HG03280 (cell line): Measurements from ENCODE around the gene ANKRD61.
A peak's percentile ranks its signal among the peaks of the same experiment; 100 is the strongest.
"Not testable (repeated sequence)": the region's sequence is repeated elsewhere in the genome, so short reads cannot be mapped to it uniquely, and the experiment has no call there.

Experiments used
- ATAC-seq: cut with Tn5 transposase; IDR thresholded peaks from one replicate; pipeline ENCODE4 v1.9.1; 2021; ENCODE audit warnings: mild to moderate bottlenecking, moderate library complexity; ENCODE audit not compliant: unreplicated experiment

Gene ANKRD61

DNA sequence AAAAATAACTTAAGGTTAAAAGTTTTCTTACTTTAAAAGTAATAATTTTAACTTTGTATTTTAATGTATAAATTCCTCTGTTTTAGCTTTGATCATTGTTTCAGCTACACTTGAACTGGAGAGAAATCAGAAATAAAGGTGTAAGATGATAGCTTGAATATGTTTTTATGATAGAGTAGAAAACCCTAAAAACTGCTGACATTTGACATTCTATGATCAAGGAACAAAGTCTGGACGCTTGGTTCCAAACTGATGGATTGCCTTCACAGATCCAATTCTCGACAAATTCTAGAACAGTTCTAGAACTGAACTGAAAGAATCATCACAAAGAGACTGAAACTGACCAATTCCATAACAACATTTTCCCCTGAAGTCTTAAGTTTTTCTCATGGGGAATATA is at the start of gene ANKRD61:
TSS of gene ANKRD61 (plus strand) at position 389 of the 400 bp plus-strand sequence. CDS start at position 389, 0 bp downstream.
- ATAC-seq = no peak

DNA sequence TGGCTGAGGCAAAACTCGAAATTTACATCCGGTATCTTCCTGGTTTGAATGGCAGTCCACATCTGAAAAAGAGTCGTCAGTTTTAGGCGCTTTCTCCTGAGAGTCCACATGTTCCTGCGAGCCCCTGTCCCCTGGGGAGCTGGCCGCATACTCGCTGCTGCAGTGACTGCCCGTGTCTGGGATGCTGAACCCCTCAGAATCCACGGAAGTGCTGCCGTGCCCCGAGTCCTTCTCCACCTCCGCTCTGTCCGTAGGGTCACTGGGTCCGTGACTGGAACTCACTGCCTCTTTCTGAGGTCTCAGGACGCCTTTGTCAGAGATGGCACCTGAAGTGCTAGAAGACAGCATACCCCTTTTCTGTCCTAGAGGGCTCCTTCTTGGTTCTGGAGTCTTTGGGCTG is 44.1 kb upstream of the ANKRD61 start:
- not testable (repeated sequence) for ATAC-seq

DNA sequence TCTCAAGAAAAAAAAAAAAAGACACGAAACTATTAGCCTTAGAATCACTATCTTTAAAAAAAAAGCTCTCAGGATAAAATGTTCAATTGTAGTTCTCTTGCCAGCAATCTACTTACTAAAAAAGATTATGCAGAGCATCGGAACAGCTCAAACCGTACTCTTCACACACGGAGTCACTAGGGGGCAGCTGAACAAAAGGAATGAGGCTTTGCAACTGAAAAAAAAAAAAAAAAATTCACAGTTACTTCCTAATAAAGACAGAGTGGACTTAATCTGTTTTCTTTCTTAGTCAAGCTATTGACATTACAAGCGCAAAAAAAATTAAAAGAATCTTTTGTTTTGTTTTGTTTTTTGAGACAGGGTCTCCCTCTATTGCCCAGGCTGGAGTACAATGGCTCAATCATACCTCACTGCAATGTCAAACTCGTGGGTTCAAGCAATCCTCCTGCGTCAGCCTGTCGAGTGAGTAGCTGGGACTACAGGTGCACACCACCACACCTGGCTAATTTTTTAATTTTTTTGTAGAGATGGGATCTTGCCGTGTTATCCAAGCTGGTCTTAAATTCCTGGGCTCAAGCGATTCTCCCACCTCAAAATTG is 33.9 kb upstream of the ANKRD61 start:
- no peak for ATAC-seq

DNA sequence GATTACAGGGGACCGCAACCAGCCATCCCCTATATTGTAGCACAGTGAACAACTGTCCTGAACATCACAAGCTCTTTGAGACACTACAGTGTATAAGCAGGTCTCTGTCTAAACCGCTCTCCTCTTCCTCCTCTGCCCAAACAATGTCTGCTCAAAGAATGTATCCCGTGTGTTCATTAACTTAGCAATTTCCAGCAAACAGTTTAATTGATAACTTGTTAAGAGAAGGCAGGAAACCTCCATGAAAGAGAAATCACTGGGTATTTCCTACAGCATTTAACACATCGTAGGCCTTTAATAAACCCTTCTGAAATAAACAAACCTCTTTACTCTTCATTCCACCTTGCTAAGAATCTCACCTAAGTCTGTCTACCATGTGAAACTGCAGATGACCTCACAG is 23.8 kb upstream of the ANKRD61 start:
- no peak for ATAC-seq

DNA sequence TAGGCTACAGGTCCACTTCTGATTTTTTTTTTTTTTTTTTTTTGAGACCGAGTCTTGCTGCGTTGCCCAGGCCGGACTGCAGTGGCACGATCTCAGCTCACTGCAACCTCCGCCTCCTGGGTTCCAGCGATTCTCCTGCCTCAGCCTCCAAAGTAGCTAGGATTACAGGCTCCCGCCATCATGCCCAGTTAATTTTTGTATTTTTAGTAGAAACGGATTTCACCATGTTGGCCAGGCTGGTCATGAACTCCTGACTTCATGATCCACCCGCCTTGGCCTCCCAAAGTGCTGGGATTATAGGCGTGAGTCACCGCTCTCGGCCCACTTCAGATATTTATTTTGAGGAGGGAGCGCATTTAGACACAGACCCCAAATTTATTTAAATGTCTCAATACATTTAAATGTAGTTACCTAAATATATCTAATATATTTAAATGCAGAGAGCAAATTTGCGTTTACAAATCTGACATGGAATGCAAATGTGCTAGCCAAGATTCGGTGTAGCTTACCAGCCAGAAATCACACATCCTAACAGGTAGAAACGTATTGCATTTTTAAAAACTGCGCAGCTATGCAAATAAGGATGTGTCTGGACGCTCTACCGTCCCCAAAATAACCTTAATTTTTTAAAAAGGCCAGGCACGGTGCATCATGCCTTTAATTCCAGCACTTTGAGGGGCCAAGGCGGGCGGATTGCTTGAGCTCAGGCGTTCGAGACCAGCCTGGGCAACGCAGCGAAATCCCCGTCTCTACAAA is 23.2 kb upstream of the ANKRD61 start:
- ATAC-seq = not testable (repeated sequence)

DNA sequence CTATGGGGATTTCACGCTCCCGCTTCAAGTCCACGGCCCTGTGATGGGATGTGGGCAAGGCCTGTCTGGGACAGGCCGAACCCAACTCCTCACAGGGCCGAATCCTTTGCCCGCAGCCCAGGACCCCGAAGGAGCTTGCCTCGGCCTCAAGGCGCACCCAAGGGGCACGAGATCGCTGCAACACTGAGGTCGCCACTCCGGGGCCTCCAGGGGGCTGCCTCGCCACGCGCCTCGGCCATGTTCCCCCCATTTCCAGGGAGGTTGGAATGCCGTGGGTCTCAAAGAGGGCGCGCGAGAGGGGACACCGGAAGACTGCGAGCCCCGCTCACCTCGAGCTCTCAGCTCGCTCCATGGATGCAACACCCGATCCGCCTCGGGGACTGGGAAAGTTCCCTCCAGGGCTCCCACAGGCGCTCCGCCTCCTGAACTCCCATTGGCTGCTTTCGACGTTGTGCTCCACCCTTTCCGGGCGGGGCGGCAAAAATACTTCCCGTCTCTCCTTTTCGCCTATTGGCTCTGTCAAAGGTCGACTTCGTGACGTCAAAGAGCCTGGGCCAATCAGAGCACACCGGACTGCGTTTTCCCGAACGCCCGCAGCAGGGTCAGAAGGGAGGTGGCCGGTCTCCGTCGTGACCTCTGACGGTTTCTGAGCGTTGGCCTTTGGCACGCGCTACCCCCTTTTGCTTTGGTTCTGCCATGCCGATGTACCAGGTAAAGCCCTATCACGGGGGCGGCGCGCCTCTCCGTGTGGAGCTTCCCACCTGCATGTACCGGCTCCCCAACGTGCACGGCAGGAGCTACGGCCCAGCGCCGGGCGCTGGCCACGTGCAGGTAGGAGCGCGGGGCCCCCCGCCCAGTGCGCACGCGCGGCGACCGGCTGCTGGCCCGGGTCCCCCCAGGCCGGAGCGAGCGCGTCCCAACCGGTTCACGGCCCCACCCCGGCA is 22.2 kb upstream of the ANKRD61 start, which contains the start of the genes AIMP2 and PMS2:
TSS of gene AIMP2 (plus strand) at position 605 of the 944 bp plus-strand sequence. CDS start at position 697, 92 bp downstream.
TSS of gene PMS2 (minus strand) at position 382 of the 944 bp plus-strand sequence. CDS start at position 352, 30 bp downstream.
- peak; percentile 91 for ATAC-seq

DNA sequence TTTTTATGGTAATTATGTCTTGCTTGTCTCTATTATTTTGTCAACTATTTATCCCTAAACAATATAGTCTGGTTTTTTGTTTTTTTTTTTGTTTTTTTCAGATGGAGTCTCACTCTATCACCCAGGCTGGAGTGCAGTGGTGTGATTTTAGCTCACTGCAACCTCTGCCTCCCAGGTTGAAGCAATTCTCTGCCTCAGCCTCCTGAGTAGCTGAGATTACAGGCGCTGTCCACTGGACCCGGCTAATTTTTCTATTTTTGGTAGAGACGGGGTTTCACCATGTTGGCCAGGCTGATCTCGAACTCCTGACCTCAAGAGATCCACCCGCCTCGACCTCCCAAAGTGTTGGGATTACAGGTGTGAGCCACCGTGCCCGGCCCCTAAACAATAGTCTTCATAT is 20.8 kb upstream of the ANKRD61 start:
- ATAC-seq = not testable (repeated sequence)

DNA sequence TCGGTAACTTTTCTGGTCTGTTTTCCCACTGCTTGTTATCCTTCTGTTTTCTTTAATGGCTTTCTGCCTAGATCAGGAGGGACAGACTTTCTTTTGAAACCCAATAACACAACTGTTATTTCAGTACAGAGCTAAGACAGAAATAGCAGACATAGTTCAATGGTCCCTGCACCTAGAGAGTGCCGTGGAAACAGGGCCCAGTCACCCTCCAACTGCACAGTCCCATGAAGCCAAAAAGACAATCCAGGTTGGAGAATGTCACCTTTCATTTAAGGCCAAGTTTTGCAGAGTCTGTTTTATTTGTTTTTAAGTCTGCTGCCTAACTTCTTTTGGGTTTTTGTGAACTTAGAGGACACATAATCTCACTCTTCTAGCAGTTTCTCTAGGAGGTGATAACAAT is 19.6 kb upstream of the ANKRD61 start:
- ATAC-seq = no peak

DNA sequence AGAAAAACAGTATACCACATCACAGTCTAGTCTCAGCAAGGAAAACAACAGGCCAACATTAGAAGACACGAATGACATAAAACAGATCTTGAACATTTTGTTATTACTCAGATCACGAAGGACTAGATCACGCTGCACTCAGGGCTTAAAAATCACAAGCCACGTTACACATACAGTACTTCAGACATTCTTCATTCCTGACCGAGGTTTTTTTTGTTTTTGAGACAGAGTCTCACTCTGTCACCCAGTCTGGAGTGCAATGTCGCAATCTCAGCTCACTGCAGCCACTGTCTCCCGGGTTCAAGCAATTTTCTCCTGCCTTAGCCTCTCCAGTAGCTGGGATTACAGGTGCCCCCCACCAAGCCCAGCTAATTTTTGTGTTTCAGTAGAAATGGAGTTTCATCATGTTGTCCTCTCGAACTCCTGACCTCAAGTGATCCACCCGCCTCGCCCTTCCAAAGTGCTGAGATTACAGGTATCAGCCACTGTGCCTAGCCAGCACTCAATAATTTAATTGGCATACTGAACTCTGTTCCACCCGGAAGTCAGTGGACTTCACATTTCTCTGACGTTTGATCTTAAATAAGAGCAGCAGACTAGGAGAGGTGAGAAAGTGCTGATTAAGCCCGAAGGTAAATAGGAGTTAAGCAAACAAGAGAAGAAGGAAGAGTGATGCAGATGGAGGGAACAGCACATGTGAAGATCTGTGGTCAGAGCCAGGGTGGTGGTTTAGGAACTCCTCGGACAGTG is 18.6 kb upstream of the ANKRD61 start:
- ATAC-seq = no peak

DNA sequence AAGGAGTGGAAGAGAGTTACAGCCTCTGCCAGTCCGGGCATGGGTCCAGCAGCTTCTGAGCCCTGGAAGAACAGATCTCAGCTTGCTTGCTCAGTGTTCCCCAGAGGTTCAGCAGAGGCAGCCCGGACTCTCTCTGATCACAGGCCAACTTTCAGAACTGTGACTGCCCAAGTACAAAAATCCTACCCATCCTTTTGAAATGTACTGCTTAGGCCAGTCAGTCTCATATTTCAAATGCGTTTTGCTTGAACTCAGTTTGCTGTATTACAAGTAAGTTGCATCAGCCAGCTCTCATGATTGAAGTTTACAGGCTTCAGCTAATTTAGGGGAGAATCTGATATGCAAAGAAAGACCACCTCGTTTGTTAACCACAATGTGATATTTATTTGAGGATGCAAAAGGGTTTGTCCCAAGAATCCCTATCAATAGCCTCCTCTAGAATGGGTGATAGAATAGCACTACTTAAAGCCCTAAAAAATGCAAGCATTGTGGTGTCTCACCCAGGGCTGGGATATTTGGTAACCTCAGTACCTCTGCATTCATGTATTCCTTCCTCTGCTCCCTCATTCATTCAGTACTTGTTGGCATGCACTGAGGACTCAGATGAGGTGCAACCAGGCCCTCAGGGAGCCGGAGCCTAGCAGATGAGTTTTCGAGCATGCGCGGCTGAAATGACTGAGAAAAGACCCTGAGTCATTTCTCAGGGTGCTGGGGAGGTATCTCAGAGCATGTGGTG is 15.1 kb upstream of the ANKRD61 start:
- no peak for ATAC-seq

DNA sequence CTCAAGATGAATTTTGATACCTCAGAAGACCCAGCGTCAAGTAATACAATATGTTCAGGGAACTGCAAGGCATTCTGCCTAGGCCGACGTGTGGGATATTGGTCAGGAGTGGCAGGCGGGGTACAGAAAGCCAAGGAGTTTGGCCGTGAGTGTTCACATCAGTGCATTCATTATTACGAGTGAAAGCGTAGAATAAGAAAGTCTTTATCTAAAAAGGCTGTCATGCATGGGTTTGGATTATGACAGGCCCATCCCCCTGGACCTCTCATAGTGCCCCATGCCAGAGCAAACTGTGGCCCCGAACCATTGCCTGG is 14.6 kb upstream of the ANKRD61 start:
- ATAC-seq = no peak

DNA sequence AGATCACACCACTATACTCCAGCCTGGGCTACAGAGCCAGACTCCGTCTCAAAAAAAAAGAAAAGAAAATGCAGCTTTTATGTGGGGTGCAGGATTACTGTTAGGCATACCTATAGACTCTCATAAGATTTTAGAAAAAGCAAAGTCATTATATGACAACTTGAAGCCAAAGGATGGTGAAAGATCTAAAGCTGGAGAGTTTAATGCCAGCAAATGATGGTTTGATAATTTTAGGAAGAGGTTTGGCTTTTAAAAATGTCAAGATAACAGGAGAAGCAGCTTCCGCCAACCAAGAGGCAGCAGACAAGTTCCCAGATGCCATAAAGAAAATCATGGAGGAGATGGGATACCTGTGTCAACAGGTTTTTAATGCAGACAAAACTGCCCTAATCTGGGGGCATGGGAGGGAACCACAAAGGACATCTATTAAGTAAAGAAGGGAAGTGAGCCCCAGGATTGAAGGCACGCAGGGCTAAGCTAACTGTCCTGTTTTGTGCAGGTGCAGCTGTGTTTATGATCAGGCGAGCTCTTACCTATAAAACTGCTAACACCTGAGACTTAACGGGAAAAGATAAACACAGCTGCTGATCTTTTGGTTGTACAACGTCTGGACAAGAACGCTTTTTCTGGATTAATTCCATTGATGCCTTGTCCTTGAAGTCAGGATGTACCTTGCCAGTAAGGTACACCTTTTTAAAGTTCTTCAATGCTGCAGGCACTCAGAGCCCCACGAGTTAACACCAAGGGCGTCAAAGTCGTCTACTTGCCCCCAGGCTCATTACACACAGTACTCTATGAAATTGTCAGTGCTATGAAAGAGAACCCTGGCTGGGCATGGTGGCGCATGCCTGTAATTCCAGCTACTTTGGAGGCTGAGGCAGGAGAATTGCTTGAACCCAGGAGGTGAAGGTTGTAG is 10.5 kb upstream of the ANKRD61 start:
- ATAC-seq = no peak

DNA sequence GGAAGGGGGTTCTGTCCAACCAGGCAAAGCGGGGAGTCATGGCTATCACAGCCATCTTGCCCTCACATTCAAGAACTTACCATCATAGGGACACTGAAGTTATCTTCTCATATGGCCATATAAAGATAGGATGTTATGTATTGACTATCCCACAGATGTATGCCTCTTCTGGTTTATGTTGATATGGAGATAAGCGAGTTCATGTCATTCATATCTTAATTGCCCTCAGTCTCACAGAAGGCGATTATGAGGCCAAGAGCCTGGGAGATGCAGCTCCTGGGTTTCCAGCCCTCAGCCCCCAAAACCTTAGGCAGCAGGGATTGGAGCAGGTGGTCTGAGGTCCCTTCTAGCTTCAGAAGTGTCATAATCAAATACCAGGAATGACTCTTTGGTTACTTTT is 8.5 kb upstream of the ANKRD61 start:
- ATAC-seq = no peak

DNA sequence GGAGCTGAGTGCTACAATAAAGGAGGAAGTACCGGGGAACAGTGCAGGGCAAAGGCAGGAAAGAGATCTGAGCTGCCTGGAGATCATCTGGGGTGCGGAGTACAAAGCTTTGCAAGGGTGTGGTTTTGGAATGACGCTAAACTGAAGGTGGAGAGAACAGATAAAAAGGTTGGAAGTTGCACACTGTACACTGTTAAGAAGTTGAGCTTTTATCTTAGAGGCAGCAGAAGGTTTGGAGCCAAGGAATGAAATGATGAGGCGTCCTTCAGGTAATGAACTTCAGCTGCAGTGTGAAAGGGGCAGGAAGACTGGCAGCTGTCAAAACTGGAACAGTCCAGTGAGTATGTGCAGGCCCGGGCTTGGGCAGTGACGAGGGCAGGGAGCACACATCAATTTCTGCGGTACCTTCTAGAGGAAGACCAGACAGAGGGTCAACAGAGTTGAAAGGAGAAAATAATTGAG is 7.2 kb upstream of the ANKRD61 start:
- ATAC-seq = no peak

DNA sequence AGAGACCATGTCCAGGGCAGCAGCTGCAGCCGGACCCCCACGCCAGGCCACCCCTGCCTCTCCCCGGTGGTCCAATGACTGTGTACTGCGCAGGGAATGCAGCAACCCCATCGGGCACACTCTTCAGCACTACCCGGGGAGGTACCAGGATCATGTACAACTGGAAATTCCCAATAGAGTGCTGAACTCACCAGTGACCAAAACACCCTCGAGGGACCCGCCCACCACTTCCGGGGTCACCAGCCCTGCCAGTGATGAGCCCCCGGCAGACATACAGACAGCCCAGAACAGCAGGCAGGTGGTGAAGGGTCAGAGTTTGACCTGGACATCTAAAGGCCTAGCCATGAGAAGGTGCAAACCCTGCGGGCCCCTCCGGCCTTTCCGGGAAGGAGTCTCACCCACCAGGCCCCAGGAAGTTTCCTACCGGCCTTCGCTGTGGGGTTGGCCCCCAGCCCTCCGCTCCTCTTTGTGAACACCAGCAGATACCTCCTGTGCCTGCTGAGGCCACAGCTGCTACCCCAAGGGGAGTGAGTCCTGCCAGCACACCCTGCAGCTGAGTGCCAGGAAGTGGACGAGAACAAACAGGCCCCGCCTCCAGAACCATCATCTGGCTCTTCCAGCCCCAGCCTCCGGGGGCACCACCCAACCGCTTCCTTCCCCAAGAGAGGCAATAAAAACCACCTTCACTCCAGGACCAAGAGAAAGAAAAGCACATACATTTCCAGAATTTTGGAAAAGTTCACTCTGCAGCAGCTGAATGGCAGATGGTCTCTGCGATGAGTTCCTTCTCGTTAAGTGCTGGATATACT is 5.0 kb upstream of the ANKRD61 start:
- peak; percentile 94 for ATAC-seq

DNA sequence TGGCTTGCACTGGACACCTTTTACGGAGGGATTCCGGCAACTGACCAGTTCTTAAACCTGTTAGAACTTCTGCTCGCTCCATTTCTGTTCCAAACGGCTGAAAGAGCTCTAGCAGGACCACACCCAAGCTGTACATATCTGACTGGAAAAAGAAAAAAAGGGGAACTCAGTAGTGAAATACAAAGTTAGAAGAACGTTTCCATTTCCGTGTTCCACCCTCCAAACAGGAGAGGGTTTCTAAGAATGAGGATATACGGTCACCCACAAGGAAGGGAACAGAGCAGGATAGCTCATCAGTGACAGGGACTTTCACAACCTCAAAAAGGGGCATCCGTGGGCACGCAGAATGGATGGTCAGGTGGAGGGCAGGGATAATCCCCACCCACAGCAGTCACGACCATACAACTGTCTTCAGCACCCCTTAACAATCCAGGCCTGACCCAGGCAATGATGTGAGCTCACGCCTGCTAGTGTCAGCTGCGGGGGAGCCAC is 4.3 kb upstream of the ANKRD61 start:
- no peak for ATAC-seq

DNA sequence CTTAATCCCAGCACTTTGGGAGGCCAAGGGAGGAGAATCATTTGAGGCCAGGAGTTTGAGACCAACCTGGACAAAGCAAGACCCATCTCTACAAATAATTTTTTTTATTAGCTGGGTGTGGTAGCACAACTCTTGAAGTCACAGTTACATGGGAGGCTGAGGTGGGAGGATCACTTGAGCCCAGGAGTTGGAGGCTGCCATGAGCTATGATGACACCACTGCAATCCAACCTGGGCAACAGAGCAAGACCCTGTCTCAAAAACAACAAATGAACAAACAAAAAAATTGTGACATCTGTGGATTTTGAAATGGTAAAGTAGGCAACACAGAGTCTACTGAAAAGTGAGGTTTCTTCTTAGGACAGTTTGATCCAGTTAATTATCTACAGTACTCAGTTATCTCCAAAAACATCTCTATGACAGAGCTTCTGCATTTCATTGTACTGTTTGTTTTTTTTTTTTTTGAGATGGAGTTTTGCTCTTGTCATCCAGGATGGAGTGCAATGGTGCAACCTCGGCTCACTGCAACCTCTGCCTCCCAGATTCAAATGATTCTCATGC is 3.3 kb upstream of the ANKRD61 start:
- ATAC-seq = no peak

DNA sequence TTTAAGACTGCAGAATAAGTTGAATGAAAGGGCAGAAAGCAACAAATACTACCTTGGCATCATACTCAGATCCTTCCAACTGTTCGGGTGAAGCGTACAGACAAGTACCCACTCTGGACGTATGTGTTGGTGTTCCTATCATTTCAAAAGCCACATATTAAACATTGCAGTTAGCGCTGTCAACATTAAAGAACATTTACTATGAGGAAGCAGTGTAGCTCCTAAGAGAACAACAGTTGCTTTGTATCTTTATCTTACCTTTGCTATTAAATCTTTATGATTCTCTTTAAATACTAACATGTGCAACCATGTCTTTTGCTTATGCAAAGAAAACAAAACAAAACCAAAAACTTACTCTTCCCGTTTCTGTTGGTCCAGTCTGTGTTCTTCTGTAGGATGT is 2.6 kb upstream of the ANKRD61 start:
- ATAC-seq = no peak
